GM12801 (cell line): ENCODE results near the gene ERCC6L2.

Source experiments
- CTCF ChIP-seq: IDR thresholded peaks from one replicate; pipeline ENCODE4 v1.5.1; 2011; ENCODE audit warnings: control low read depth; ENCODE audit not compliant: insufficient read length; ENCODE audit errors: extremely low read depth

Gene ERCC6L2

GRCh38 chr9:95939472-95939871, 64.0 kb downstream of the ERCC6L2 start:
- no peak for TF ChIP-seq CTCF

GRCh38 chr9:95940265-95940664, 64.8 kb downstream of the ERCC6L2 start:
- TF ChIP-seq CTCF = no peak

- no peak for TF ChIP-seq CTCF
Observed at GRCh38 chr9:95942016-95942415, 66.5 kb downstream of the ERCC6L2 start.

GRCh38 chr9:95947118-95947517, 71.6 kb downstream of the ERCC6L2 start:
- no peak for TF ChIP-seq CTCF

GRCh38 chr9:95952471-95952870, 77.0 kb downstream of the ERCC6L2 start:
- no peak for TF ChIP-seq CTCF

GRCh38 chr9:95953986-95954385, 78.5 kb downstream of the ERCC6L2 start:
- TF ChIP-seq CTCF = no peak

GRCh38 chr9:95954940-95955339, 79.4 kb downstream of the ERCC6L2 start:
- TF ChIP-seq CTCF = no peak

- no peak for TF ChIP-seq CTCF
Observed at GRCh38 chr9:95962936-95963335, 87.4 kb downstream of the ERCC6L2 start.
